Subcutaneous abdominal adipose tissue (tissue), 5 donors: Measurements from ENCODE around the gene NIT2.
A peak's percentile ranks its signal among the peaks of the same experiment; 100 is the strongest.

Experiments
- H3K27ac ChIP-seq: one replicate; pipeline ENCODE4 v1.7.0; 2013; ENCODE audit warnings: low read depth, mild to moderate bottlenecking, inconsistent platforms, low read length, moderate library complexity
- H3K27me3 ChIP-seq, 5 donors: one replicate each; pipeline ENCODE4 v1.7.0; 2013; ENCODE audit warnings: low read length in 5 of 5, inconsistent platforms in 1 of 5; ENCODE audit not compliant: control insufficient read depth in 5 of 5, insufficient read depth in 4 of 5
- H3K36me3 ChIP-seq, 5 donors: one replicate each; pipeline ENCODE4 v1.7.0; 2013; ENCODE audit warnings: low read length in 5 of 5; ENCODE audit not compliant: control insufficient read depth in 5 of 5, insufficient read depth in 5 of 5
- H3K4me1 ChIP-seq, 5 donors: one replicate each; pipeline ENCODE4 v1.7.0; 2013; ENCODE audit warnings: low read length in 5 of 5, mild to moderate bottlenecking in 3 of 5, moderate library complexity in 1 of 5; ENCODE audit not compliant: control insufficient read depth in 5 of 5, insufficient read depth in 5 of 5
- H3K4me3 ChIP-seq, 5 donors: one replicate each; pipeline ENCODE4 v1.7.0; 2013; ENCODE audit warnings: low read length in 5 of 5, low read depth in 1 of 5
- H3K9ac ChIP-seq, 5 donors: one replicate each; pipeline ENCODE4 v1.7.0; 2013; ENCODE audit warnings: low read length in 5 of 5, mild to moderate bottlenecking in 4 of 5, moderate library complexity in 3 of 5
- H3K9me3 ChIP-seq, 5 donors: one replicate each; pipeline ENCODE4 v1.7.0; 2013; ENCODE audit warnings: low read length in 5 of 5; ENCODE audit not compliant: control insufficient read depth in 5 of 5
- donor health status: healthy.
- donor health status: healthy.
- donor health status: healthy.
- donor health status: healthy.
- donor health status: healthy.

Gene NIT2, protein sequence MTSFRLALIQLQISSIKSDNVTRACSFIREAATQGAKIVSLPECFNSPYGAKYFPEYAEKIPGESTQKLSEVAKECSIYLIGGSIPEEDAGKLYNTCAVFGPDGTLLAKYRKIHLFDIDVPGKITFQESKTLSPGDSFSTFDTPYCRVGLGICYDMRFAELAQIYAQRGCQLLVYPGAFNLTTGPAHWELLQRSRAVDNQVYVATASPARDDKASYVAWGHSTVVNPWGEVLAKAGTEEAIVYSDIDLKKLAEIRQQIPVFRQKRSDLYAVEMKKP

GRCh38 chr3:100334488-100335351 is at the start of gene NIT2:
Gene NIT2 (plus strand): TSS chr3:100334757. CDS start chr3:100334792, 35 bp downstream.
- H3K36me3 ChIP-seq: peaks cover 4 to 8% (median 4%) of the 10 kb centered on the region in 5 donors
- peaks cover 2 to 17% (median 14%) of the 10 kb centered on the region in 5 donors for H3K4me1 ChIP-seq
- H3K9me3 ChIP-seq: no peaks in the 10 kb centered on the region
- peak within 1 kb of the TSS; percentile 49 for H3K27ac ChIP-seq
- no peaks in the 10 kb centered on the region for H3K27me3 ChIP-seq
- H3K9ac ChIP-seq: peak within 1 kb of the TSS; percentile 73 to 89 (median 81)
- H3K4me3 ChIP-seq: peak within 1 kb of the TSS; percentile 73 to 97 (median 91)

GRCh38 chr3:100288288-100288894 is 46.2 kb upstream of the NIT2 start:
- Histone ChIP-seq H3K27me3 (no peaks in the 10 kb centered on the region), H3K27ac (no peak overlapping the region), H3K4me3 (no peak overlapping the region), H3K4me1 (no peaks in the 10 kb centered on the region), H3K9ac (no peak overlapping the region), H3K36me3 (peaks cover 26 to 57% (median 37%) of the 10 kb centered on the region in 5 donors), H3K9me3 (no peaks in the 10 kb centered on the region)

- Histone ChIP-seq H3K9ac (no peak overlapping the region), H3K36me3 (peaks cover 26 to 56% (median 38%) of the 10 kb centered on the region in 5 donors), H3K9me3 (no peaks in the 10 kb centered on the region), H3K4me3 (no peak overlapping the region), H3K4me1 (no peaks in the 10 kb centered on the region), H3K27ac (no peak overlapping the region), H3K27me3 (no peaks in the 10 kb centered on the region)
Observed at GRCh38 chr3:100289339-100289738, 45.2 kb upstream of the NIT2 start.

DNA sequence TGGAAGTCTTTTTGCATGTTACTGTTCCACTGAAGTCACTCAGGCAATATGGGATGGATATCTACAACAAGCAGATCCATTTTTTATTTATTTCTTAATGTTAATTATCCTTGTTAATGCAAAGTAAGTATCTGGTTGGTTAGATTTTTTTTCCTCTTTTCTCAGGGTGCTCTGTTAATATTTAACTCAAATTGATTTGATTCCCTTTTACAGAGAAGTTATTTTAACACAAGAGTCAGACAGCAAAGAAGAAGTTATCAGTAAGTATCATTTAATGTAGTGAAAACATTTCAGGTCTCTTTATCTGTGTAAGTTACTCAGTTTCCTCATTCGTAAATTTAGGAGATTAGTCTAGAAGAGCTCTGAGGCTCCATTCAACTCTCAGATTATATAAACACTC is 39.5 kb upstream of the NIT2 start:
- peaks cover 0 to 10% (median 0%) of the 10 kb centered on the region in 5 donors for H3K4me1 ChIP-seq
- peaks cover 29 to 55% (median 44%) of the 10 kb centered on the region in 5 donors for H3K36me3 ChIP-seq
- no peaks in the 10 kb centered on the region for H3K27me3 ChIP-seq
- no peak overlapping the region for H3K27ac ChIP-seq
- no peaks in the 10 kb centered on the region for H3K9me3 ChIP-seq
- no peak overlapping the region for H3K4me3 ChIP-seq
- H3K9ac ChIP-seq: no peak overlapping the region

DNA sequence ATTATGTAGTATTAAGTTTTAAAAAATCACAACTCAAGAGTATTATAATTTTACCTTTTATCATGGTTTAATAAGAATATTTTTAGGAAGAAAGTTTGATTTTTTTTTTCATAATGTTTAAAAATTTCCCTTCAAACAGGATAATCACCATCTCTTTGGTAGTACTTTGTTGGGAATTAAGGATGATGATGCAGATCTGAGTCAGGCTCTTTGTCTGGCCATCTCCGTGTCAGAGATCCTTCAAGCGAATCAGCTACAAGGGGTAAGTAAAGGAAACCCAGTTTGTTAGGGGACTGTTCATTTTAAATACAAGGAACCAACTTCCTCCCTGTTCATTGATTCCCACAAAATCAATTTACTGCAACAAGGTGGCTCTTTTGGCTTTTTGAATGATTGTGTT is 36.8 kb upstream of the NIT2 start:
- Histone ChIP-seq H3K36me3 (peaks cover 23 to 49% (median 35%) of the 10 kb centered on the region in 5 donors), H3K4me1 (peaks cover 0 to 10% (median 0%) of the 10 kb centered on the region in 5 donors)

GRCh38 chr3:100299016-100299415 is 35.5 kb upstream of the NIT2 start:
- H3K27ac ChIP-seq: peak overlapping the region; percentile 40
- no peaks in the 10 kb centered on the region for H3K27me3 ChIP-seq
- H3K4me3 ChIP-seq: peak overlapping the region in 3 of 5 donors; percentile 7 to 39 (median 37)
- H3K9ac ChIP-seq: peak overlapping the region in 2 of 5 donors; percentile 44 to 45
- H3K4me1 ChIP-seq: peaks cover 0 to 10% (median 0%) of the 10 kb centered on the region in 5 donors
- H3K36me3 ChIP-seq: peaks cover 19 to 52% (median 36%) of the 10 kb centered on the region in 5 donors
- no peaks in the 10 kb centered on the region for H3K9me3 ChIP-seq

More for the DNA sequence above, 36.8 kb upstream of the NIT2 start:
- Histone ChIP-seq H3K9me3 (no peaks in the 10 kb centered on the region), H3K4me3 (no peak overlapping the region), H3K27me3 (no peaks in the 10 kb centered on the region), H3K27ac (no peak overlapping the region), H3K9ac (no peak overlapping the region)

DNA sequence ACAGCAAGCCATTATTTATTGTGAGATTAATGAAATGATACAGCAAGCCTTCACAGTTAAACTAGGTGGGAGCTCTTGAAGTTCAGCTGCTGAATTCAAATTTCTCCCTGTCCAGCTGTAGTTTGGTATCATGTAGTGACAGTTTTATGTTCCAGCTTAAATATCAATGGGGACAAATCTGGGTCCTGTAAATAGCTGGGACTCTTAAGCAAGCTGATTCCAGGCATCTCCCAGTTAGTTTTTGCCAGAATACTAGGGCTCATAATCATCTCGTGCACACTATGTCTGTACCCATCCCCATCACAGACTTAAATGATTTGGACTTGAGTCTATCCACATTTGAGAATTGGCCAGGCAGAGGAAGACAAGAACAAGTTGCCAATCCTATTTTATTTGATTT is 27.9 kb upstream of the NIT2 start:
- no peaks in the 10 kb centered on the region for H3K27me3 ChIP-seq
- H3K4me3 ChIP-seq: no peak overlapping the region
- H3K36me3 ChIP-seq: peaks cover 33 to 51% (median 43%) of the 10 kb centered on the region in 5 donors
- no peaks in the 10 kb centered on the region for H3K9me3 ChIP-seq
- peaks cover 0 to 7% (median 3%) of the 10 kb centered on the region in 5 donors for H3K4me1 ChIP-seq
- no peak overlapping the region for H3K9ac ChIP-seq
- H3K27ac ChIP-seq: no peak overlapping the region

- no peak overlapping the region for H3K9ac ChIP-seq
Observed at GRCh38 chr3:100310355-100310965, 24.1 kb upstream of the NIT2 start.

GRCh38 chr3:100311011-100311410 is 23.5 kb upstream of the NIT2 start:
- no peak overlapping the region for H3K4me3 ChIP-seq
- no peak overlapping the region for H3K27ac ChIP-seq
- no peaks in the 10 kb centered on the region for H3K9me3 ChIP-seq
- H3K9ac ChIP-seq: peak overlapping the region in 2 of 5 donors; percentile 27 to 30
- no peaks in the 10 kb centered on the region for H3K27me3 ChIP-seq
- peaks cover 32 to 42% (median 35%) of the 10 kb centered on the region in 5 donors for H3K36me3 ChIP-seq
- H3K4me1 ChIP-seq: peaks cover 0 to 7% (median 3%) of the 10 kb centered on the region in 5 donors

More at GRCh38 chr3:100310355-100310965, 24.1 kb upstream of the NIT2 start:
- Histone ChIP-seq H3K4me3 (no peak overlapping the region), H3K9me3 (no peaks in the 10 kb centered on the region), H3K4me1 (peaks cover 0 to 7% (median 3%) of the 10 kb centered on the region in 5 donors), H3K27me3 (no peaks in the 10 kb centered on the region), H3K27ac (no peak overlapping the region), H3K36me3 (peaks cover 33 to 40% (median 36%) of the 10 kb centered on the region in 5 donors)
